T-helper 1 cell treated with Interleukin-12 subunit alpha and Interleukin-12 subunit beta and Interleukin-4 antibody, amounts not matched to agents 30 ng/mL and 1 ng/mL, for 36 hours (primary cell): ENCODE measurements around the gene SEMA4F. TPM values are rescaled to one million over a fixed set of nuclear protein-coding genes. Genes with fewer than 3 reads are reported as not detected.
"Not testable (repeated sequence)": the region's sequence is repeated elsewhere in the genome, so short reads cannot be mapped to it uniquely, and the experiment has no call there.

ENCODE experiments used
- intact Hi-C: fragments of 100-400 bp; cut with micrococcal nuclease; formaldehyde crosslinking; loops from one replicate; pipeline ENCODE4 v1.15.1; 2024
- total RNA-seq: library from RNA; stranded (reverse); gene quantifications from 2 replicates; pipeline ENCODE4 v1.2.3, GENCODE V29; 2022

The SEMA4F gene, protein sequence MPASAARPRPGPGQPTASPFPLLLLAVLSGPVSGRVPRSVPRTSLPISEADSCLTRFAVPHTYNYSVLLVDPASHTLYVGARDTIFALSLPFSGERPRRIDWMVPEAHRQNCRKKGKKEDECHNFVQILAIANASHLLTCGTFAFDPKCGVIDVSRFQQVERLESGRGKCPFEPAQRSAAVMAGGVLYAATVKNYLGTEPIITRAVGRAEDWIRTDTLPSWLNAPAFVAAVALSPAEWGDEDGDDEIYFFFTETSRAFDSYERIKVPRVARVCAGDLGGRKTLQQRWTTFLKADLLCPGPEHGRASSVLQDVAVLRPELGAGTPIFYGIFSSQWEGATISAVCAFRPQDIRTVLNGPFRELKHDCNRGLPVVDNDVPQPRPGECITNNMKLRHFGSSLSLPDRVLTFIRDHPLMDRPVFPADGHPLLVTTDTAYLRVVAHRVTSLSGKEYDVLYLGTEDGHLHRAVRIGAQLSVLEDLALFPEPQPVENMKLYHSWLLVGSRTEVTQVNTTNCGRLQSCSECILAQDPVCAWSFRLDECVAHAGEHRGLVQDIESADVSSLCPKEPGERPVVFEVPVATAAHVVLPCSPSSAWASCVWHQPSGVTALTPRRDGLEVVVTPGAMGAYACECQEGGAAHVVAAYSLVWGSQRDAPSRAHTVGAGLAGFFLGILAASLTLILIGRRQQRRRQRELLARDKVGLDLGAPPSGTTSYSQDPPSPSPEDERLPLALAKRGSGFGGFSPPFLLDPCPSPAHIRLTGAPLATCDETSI
- 3.1 and 5.5 TPM in 2 replicates for total RNA-seq

GRCh38 chr2:74653985-74654882, at the start of gene SEMA4F:
SEMA4F (plus strand) TSS chr2:74654247; CDS start chr2:74654377, 130 bp downstream.
- intact Hi-C loops = loop anchor here (1.0 to 5.0 kb wide), 16 partner anchors 61 to 1422 kb away; partner anchors contain the start of genes ALMS1, AUP1, CCT7 and DGUOK

GRCh38 chr2:74606927-74607326, 47.1 kb upstream of the SEMA4F start:
- intact Hi-C loops = no loop called here

GRCh38 chr2:74617122-74617521, 36.9 kb upstream of the SEMA4F start:
- intact Hi-C loops = no loop called here

DNA sequence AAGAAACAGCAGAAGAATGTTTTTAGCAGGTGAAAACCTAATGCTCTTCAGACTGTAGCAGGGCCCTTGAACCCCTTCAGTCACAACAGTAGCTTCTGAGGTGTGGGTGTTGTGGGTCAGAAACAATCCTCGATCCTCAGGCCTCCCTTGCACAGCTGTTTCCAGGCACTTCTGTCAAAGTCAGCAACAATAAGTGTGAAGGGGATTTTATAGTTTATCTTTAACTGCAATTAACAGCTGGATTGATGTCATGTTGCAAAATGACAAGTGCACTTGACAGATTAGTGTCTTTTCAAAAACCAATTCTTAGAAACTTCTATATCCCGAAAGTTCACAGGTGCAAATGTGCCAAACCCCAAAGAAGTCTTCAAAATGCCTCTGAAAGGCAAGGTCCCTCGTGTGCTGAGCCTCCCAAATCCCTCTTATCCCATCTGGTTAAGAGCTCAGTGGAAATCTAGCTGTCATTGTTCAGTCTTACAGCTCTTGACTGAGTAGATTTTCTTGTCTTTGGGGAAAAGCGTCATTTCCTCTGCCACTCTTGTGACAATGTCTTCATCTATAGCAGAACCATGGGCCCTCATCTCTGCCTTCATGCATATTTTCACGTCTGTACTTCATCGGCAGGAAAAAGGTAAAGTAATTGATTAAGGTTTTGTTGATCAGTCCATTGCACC, 35.5 kb upstream of the SEMA4F start:
- intact Hi-C loops = no loop called here

GRCh38 chr2:74619651-74620297, 34.3 kb upstream of the SEMA4F start:
- intact Hi-C loops = no loop called here

GRCh38 chr2:74620671-74621070, 33.4 kb upstream of the SEMA4F start:
- intact Hi-C loops = no loop called here

DNA sequence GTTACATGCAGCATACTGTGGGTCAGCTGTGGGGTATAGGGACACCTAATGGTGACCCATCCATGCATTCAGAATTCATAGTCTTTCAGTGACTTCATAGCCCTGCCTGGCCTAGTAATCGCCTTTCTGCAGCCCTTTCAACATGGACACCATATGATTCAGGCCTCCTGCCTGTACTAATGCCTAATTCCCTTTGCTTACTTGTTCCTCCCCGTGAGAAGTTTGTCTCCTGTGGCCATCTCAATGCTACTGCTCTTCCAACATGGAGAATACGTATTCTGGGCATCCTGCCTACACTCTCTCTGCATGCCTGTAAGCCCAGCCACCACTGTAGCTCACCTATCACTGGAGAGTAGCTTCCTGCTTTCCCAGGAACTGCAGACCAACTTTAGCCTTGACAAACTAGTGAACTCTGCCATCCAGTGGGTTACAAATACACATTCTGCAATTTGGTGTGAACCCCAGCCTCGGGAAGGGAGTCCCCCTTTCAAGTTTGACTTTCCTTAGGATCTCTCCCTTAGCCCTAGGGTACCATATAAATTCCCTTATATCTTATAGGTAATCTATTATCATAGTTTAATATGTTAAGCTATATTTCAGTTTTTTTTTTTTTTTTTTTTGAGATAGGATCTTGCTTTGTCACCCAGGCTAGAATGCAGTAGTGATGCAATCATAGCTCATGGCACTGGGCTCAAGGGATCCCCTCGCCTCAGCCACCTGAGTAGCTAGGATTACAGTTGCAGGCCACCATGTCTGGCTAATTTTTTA, 28.2 kb upstream of the SEMA4F start:
- intact Hi-C loops = no loop called here

GRCh38 chr2:74628538-74629105, 25.4 kb upstream of the SEMA4F start:
- intact Hi-C loops = no loop called here

DNA sequence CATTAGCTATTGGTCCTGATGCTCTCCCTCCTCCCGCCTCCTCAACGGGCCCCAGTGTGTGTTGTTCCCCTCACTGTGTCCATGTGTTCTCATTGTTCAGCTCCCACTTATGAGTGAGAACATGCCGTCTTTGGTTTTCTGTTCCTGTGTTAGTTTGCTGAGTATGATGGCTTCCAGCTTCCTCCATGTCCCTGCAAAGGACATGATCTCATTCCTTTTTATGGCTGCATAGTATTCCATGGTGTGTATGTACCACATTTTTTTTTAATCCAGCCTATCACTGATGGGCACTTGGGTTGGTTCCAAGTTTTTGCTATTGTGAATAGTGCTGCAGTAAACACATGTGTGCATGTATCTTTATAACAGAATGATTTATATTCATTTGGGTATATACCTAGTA, 23.6 kb upstream of the SEMA4F start:
- intact Hi-C loops = not testable (repeated sequence)

GRCh38 chr2:74632209-74632938, 21.7 kb upstream of the SEMA4F start:
- intact Hi-C loops = no loop called here

DNA sequence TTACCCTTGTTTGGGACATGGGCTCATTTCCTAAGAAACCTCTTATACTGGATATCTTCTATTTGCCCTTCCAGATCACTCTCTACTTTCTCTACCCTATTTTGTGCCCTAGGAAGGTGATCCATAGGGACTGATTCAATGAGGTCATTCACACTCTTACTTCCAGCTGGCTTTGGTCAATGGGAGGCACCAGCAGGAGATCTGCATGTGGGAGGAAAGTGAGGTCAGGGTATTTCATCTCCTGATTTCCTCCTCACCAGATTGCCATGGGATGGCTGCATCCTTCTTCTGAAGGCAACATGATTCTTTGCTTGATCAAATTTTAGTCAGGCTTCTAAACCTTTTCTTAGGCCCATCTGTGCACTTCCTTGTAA, 21.1 kb upstream of the SEMA4F start:
- intact Hi-C loops = no loop called here

GRCh38 chr2:74639550-74639949, 14.5 kb upstream of the SEMA4F start:
- intact Hi-C loops = no loop called here

DNA sequence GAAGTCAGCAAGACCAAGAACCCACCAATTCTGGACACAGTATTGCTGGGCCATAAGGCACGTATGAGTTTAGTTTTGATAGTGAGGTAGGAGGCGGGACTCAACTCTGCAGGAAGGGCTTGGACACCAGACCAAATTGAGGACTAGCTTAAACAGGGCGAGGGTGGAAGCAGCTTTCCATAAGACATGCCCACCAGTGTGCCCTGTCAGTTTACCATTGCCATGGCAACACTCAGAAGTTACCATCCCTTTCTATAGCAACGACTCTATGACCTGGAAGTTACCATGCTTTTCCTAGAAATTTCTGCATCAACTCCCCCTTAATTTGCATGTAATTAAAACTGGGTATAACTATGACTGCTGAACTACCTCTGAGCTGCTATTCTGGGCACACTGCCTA, 8.7 kb upstream of the SEMA4F start:
- intact Hi-C loops = no loop called here

- intact Hi-C loops = no loop called here
Observed at GRCh38 chr2:74646201-74646600, 7.8 kb upstream of the SEMA4F start.

DNA sequence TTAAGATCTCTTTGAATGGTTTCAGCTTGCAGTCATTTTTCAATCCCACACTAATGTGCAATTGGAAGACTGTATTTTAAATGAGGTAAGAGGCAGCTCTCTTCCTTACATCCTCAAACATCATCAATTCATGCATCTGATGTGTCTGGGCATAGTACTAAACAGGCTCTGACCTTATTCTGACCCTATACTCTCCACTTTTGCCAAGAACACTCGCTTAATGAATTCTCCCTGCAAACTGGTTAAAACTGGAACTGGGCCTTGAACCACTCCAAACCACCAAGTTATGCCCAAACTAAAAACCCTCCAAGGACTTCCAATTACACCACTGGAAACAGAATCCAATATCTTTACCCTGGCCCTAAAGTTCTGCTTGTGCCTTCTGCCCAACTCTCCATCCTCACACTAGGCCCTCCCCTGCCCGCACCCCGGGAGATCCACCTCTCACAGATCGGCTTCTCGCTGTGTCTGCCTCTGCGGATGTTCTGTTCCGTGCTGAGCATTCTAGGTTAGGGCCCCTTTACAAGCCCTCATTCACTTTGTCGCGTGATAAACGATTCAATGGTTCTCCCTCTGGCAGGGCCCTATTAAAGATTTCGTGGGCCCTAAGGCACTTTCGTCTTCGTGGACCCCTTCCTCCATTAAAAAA, 7.1 kb upstream of the SEMA4F start:
- intact Hi-C loops = no loop called here

GRCh38 chr2:74648009-74648443, 6.0 kb upstream of the SEMA4F start, which contains the start of gene M1AP:
M1AP (minus strand) TSS chr2:74648330; CDS start chr2:74640275, 8,055 bp downstream.
- intact Hi-C loops = no loop called here

DNA sequence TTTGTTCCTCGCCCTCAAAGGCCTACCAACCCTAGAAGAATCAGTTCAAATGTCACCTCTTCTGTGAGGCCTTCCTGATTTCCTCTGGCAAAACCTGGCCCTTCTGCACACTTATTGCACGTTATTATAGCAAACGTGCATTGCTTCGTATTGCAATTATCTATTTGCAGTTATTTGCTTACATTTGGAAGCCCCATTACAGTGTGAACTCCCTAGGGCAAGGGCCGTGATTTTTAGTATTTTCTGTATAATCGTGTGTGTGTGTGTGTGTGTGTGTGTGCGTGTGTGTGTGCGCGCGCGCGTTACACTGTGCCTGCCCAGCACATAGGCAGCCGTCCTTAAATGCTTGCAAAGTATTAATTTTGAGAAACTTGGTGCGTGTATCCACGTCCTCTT, 460 bp upstream of the SEMA4F start:
- intact Hi-C loops = loop anchor here (5.0 kb wide), 2 partner anchors 1266 to 1421 kb away; partner anchors contain the start of genes ALMS1, CCT7 and PRADC1

GRCh38 chr2:74655579-74655978, 1.5 kb downstream of the SEMA4F start:
- intact Hi-C loops = loop anchor here (2.0 kb wide), 3 partner anchors 149 to 729 kb away; partner anchors contain the start of genes DGUOK, PCGF1 and WBP1
